Jurkat, Clone E6-1 (cell line): ENCODE results near the gene NRP2.

Experiments used
- DNase-seq: peaks from one replicate; pipeline ENCODE4 v3.0.0-alpha.2; 2011; ENCODE audit warnings: low read depth, low spot score
- H3K4me3 ChIP-seq: 2 replicates; pipeline ENCODE4 v1.5.1; 2011; ENCODE audit warnings: mild to moderate bottlenecking, low read length, control low read depth, moderate library complexity

The NRP2 gene

DNA sequence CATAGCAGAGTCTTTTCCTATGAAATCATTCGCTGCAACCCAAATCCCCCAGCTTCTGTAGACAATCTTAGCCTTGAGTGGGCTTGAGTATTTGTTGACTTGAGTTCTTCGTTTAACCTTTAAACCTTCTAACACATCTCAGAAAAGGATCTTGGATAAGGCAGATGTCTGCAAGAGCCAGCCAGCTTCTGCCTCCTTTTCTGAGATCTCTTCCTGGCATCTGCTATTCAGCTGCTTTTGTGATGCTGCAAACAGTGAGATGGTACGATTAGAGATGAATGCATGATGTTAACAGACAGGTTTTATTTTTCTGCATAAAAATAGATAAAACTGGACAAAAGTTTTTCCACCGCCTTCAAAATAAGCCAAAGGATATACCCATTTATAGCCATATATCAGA is 37.5 kb downstream of the NRP2 start:
- no peak overlapping the region for H3K4me3 ChIP-seq
- DNase-seq = no peak

DNA sequence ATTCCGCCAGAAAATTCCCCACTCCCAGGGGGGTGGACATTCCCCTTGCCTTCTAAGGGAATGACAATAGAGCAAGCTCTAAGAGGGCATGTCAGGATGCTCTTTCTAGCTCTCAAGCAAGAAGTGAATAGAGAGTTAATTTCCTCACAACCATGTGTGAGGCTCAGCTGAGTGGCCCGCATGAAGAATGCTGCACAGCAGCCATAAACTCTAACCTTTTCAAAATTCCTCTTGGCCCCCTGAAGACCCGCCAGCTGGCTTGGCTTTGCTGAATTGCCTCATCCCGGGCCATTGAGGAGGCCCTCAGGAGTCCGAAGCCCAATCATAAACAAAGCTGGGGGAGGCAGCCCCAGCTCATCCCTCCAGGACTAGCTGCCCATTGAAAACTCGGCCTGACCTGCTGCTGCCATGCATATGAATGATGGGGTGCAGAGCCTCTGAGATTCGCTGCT is 38.2 kb downstream of the NRP2 start:
- DNase-seq = no peak
- H3K4me3 ChIP-seq = no peak overlapping the region

DNA sequence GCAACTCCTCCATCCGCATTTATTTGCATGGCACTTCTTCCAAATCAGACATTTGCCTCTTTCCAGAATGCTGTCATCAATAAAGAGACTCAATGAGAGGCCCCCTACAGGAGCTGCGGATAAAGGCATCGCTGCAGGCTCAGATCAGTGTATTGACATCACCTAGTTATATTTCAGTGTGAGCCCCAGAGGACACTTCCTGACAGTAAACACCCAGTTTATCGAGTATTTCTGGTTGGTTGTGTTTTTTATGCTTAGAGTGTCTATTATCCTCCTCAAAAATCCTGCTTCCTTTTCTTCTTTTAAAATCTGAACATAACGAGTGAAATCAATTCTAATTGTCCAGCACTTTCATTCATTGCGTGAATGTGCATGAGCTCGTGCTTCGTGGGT is 38.8 kb downstream of the NRP2 start:
- H3K4me3 ChIP-seq = no peak overlapping the region
- peak; percentile 17 for DNase-seq

DNA sequence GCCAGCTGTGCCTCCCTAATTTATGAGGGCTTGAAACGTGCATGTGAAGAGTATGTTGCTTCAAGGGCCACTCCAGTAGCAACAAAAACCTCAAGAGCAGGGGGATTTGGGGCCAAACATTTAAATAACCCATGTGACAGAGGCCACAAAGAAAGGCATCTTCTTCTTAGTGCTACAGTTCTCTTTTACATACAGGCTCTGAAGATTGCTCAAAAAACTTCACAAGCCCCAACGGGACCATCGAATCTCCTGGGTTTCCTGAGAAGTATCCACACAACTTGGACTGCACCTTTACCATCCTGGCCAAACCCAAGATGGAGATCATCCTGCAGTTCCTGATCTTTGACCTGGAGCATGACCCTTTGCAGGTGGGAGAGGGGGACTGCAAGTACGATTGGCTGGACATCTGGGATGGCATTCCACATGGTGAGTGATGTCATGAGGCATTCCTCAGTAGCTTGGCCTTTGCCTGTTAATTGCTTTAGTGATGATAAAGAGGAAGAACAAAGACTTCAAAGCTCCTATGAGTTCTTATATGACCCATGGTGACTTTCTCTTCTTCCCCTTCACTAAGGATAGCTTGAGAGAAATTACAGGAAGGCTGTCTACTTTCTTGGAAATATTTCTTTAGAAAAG is 40.1 kb downstream of the NRP2 start:
- no peak overlapping the region for H3K4me3 ChIP-seq
- DNase-seq = no peak

DNA sequence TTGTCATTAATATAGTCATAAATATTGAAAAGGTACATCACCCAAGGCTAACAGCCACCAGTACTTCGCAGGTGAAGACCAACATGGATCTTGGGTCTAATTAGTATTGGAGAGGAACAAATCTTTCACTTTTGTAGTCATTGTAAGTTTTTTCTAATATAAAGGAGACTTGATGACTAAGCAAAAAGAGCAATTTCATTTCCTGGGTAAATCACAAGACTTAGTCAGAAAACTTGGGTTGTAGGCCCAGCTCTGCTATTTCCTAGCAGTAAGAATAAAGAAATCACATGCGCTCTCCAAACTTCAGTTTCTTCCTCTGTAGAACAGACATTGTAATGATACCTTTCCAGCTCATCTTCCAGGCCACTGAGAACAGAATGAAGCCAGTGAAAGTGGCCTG is 40.9 kb downstream of the NRP2 start:
- DNase-seq = no peak
- no peak overlapping the region for H3K4me3 ChIP-seq

DNA sequence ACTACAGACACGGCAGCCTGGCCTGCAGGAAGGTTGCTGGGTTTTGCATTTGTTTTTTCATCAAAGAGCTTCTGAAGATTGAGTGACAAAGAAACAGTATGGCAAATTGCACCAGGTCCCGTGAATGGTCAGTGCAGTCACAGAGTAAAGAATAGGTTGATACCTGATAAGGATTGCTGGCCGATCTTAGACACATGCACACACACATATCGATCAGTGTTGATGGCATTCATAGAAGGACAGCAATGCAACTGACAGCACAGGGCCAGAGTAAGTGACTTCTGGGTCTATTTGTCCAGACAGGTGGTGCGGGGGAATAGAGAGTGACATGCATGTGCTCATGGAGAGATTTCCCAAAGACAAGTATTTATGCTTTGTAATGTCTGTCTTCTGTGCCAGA is 42.8 kb downstream of the NRP2 start:
- no peak for DNase-seq
- H3K4me3 ChIP-seq = no peak overlapping the region

DNA sequence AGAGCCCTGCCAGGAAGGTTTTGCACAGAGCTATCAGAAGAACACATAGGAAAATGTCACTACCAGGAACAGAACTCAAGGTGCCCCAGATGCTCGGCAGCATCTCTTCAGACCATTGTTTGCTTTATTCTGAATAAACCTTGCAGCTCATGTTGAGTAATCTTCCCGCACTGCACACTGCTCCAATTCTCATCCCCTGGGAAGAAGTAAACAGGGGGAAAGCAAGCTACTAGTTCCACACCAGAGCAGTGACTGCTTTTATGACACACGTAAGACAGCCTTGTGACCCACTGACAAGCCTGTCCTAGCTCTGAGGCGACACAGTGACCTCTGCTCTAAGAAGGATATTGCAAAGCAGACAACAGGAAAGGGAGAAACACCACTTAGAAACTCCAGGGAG is 44.2 kb downstream of the NRP2 start:
- no peak for DNase-seq
- no peak overlapping the region for H3K4me3 ChIP-seq

DNA sequence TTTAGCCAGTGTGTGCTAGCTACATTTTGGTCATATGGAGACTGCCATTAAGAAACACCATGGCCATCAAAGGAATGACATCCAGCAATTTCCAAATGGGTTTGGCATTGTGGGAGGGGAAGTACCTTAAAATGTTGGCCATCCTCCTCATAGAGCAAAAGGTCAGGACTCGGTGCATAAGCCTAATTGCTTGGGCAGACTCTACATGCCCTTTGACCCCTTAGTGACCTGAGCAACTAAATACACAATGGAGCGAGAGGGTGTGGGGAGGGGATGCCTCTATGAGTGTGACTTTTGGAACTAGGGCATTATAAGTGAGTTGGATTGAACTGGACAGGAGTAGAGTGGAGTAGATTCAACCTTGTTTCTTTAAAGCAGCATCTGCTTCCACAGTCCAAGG is 44.9 kb downstream of the NRP2 start:
- H3K4me3 ChIP-seq = no peak overlapping the region
- no peak for DNase-seq

DNA sequence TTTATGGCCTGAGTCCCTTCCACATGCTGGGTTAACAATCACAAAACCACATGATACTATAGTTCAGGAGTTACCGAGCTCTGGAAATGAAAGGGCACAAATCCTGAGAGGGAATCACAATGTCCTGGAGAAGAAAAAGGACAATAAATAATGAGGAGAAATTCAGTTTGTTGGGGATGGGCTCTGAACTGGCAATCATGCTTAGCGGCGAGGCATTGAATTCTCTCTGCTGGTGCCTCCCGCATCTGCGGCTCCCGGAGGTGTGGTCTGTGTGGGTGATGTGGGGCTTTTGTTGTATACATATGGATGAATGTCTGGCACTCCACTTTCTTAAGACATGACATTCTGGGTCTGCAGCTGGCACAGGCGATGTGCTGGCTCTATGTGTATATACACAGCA is 46.1 kb downstream of the NRP2 start:
- no peak for DNase-seq
- no peak overlapping the region for H3K4me3 ChIP-seq

DNA sequence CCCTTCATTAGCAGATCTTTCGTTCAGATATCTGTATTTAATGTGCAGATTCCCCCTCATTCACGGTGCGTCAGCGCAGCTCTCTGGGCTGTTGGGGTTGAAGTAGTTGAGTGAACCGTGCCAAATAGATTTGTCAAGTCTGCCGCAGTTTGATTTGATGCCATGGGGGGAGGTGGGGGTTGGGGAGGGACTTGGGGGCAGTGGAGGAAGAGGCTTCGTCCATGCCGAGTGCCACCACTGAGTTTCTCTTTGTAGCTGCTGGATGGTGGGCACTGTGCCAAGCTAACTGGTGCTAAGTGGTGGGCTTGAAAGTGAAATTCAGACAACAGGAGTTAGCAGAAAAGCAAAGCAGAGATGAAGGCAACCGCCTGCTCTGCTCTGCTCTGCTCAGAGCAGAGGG is 47.9 kb downstream of the NRP2 start:
- DNase-seq = no peak
- no peak overlapping the region for H3K4me3 ChIP-seq

DNA sequence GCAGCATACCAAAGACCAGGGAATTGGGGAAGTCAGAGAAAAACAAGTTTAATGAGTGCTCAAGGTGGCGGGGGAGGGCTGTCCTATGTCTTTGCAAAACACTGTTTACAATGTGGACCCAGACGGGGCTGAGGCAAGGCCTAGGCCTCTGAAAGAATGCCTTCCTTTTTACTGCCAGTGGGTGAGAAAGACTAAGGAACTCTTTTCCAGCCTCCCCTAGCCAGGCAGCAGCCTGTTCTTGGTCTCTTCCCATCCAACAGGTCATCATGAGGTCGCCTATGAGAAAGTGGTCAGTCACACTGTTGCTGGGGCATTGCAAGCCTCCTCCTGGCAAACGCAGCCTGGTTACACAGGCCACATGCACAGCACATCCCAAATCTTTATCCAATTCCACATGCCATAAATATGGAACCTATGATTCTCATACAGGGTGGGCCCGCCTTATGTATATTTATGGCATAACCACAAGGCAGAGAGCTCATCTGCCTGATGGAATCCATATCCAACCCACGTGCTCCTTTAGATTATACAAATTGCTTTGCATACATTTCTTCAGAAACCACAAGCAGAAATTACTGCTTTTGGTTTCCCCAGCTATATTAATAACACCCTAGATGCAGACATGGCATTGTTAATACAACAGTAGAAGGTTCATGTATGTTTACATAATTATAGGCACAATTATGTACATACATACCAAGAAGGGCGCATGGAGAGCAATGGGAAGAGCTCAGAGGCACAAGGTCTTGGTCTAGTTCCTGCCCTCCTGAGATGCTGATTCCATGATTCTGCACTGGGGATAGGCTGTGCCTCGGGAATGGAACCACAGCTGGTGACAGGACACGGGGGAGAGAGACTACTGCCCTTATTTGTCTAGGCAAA is 48.6 kb downstream of the NRP2 start:
- DNase-seq = no peak
- no peak overlapping the region for H3K4me3 ChIP-seq

DNA sequence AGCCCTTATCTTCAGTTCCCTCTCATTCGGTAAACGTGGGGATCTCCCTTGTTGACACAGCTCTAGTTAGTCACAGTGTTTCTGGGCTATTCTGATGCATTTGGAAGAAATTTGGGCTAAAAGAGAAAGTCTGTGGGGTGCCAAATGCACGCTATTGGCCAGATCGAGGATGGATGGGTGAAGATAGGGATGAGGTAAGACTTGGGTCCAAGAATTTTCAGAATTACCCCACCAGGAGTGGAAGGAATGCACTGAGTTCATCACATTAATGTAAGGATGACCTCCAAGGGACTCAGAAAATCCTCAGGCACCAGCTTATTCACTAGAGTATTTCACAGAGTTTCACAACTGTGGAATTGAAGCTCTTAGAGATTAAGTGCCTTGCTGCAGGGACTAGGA is 49.3 kb downstream of the NRP2 start:
- no peak overlapping the region for H3K4me3 ChIP-seq
- no peak for DNase-seq

DNA sequence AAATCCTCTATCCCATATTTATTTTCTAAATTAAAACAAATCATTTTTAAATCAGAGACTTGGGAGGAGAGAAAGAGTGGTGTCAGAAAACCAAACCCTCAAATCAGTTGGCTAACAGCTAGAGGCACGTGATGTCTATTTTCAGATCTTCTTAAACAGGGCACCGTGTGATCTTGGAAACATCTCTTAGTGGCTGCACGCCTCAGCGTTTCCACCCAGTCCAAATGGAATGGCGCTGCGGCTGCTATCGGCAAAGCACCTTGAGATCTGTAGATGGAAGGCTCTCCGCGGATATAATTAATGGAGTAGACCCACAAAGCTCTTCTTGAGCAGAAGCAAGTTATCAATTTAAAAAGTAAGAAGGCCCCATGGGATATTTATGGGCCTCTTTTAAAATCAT is 50.0 kb downstream of the NRP2 start:
- no peak for DNase-seq

DNA sequence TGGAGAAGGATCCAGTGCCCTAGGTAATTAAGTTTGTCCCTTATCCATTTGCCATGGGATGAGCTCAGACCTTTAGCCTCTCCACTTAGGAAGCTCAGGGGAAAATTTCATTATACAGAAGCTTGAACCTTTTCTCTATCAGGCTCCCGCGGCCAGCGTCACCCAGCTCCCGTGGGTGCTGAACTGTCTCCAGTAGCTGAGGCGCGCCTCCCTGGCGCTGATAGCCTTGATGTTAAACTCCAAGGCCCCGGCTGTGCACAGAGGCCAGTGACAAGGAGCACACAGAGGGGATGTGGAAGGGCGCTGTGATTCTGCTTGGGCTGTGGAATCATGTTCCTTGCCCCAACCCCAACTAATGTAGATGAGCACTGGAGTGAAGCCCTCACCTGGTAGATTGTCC is 50.8 kb downstream of the NRP2 start:
- DNase-seq = no peak

More for the DNA sequence above, 50.0 kb downstream of the NRP2 start:
- H3K4me3 ChIP-seq = no peak overlapping the region

DNA sequence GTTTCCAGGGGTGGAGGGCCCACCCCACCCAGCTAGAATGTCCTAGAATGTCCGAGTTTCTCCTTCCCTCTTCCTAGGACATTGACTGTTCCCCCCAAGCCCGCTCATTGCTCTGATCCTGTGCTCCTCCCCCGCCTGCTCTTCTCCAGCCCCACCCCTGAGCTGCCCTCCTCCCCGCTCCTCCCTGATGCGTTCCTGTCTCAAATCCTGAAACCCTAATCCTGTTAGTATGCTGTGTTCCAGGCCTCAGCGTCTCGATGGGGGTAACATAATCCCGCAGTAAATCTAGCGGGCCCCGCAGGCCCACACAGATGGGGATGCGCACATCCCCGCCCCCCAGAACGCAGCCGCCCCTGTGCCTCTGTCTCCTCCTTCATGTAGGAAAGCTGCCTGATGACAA is 51.3 kb downstream of the NRP2 start:
- no peak for DNase-seq
- H3K4me3 ChIP-seq = no peak overlapping the region

More for the DNA sequence above, 50.8 kb downstream of the NRP2 start:
- no peak overlapping the region for H3K4me3 ChIP-seq

DNA sequence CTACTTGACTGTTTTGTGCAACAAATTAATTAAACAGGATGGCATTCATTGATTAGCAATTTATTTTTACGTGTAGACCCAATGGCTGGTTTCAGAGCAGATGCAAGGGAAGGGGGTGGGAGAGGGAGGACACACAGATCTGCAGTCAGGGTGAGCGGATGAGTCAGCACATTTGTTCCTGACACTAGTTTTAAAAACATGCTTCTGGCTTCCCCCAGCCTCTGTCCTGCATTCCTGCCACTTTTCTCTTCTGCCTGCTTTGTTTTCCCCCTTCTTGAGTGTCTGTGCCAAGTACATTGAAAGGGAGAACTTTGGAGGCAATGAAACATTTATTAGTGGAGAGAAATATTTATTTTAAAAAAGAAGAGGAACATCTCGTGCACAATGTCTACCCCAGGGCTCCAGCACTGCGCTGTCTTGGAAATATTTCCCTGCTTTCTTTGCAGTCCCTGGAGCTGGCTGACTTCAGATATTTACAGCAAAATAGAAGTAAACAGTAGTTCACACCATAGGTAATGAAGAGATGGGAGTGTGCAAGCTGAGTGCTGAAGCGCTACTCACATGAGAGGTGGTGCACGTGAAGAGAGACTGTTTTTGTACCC is 52.2 kb downstream of the NRP2 start:
- no peak overlapping the region for H3K4me3 ChIP-seq
- DNase-seq = no peak

DNA sequence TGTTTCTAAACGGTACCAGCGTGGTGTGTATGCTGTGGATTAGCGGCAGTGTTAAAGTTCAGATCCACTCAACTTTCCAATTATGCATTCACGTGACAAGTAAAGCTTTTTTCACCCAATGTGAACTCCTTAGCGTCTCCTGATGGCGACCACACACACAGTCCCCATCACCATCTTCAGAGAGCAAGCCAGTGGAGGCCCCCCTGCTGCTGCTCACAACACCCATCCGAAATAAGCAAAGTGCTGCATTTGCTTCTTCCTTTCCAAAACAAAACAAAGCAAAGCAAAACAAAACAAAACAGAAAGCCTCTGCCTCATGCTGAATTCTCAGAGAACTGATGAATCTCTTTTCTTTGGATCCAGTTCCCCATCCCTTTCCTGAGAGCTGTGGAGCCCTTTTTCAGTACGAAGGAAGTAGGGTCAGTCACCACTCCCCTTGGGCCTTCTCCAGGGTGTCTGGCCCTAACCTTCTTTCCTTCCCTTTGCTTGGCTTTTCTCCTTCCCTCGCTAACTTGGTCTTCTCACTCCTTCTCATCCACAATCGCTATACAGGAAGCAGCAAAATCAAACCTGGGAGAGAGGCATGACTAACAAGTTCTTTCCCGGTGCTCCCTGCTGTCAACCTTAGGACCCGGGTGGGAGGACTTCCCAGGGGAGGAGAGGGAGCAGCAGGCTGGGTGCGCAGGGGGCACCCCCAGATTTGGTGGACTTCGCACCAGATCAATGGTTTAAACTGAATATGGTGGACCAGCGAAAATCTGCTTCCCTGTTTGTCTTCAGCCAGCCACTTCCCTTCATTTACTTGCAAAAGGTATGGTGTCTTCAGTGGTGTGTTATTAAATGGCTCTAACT is 56.0 kb downstream of the NRP2 start:
- no peak overlapping the region for H3K4me3 ChIP-seq
- DNase-seq = no peak

DNA sequence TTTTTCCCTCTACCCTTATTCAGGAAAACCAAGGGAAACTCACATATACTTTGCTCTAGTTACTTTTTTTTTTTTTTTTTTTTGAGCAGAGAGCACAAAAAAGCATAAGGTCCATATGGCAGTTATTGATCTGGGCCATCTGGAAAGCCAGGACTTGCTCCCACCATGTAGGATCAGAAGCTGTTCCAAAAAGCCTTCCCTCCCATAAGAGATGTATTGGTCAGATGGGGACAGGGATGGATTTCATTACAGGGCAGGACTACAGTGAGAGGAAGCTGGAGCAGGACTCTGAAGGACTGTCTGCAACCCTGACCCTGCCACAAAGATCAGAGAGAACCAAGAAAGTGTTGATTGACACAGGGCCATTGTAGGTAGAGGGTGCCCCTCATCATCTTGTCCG is 57.3 kb downstream of the NRP2 start:
- DNase-seq = no peak
- H3K4me3 ChIP-seq = no peak overlapping the region

DNA sequence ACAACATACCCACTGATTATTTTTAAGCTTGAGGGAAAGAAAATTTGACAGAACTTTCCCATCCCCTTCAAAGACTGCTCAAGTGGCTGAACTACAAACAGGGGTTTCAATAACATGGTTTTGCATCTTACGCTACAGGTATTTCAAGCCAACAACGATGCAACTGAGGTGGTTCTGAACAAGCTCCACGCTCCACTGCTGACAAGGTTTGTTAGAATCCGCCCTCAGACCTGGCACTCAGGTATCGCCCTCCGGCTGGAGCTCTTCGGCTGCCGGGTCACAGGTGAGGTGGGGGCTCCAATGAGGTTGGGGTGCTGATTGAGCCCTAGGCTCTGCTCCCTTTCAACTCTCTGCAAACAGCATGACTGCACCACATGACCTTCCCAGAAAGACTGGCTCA is 58.1 kb downstream of the NRP2 start:
- DNase-seq = no peak

More for the DNA sequence above, 58.1 kb downstream of the NRP2 start:
- H3K4me3 ChIP-seq = no peak overlapping the region
